Natural killer cell (primary cell): ENCODE data around the gene CD47. TPM values are rescaled to one million over a fixed set of nuclear protein-coding genes. Genes with fewer than 3 reads are reported as not detected.

Experiments used
- ATAC-seq, 3 donors: fragments of 150-1000 bp in 2 of 3; fragments of 200-7000 bp in 1 of 3; cut with Tn5 transposase; 1 replicate in 1 of 3; 2 replicates in 2 of 3; pipeline ENCODE4 v1.10.0; 2021; ENCODE audit warnings: mild to moderate bottlenecking in 2 of 3, moderate library complexity in 2 of 3
- DNase-seq, 2 donors: peaks; one replicate each; pipeline versions ENCODE4 v3.0.0 to v3.0.0-alpha.2; 2013 to 2021; ENCODE audit warnings: mixed read lengths in 1 of 2
- H3K27ac ChIP-seq: one replicate; pipeline ENCODE4 v1.5.1; 2013; ENCODE audit warnings: mild to moderate bottlenecking, low read length
- H3K27me3 ChIP-seq: one replicate; pipeline ENCODE4 v1.6.1; 2013; ENCODE audit warnings: low read length; ENCODE audit not compliant: control insufficient read depth, insufficient read depth
- H3K36me3 ChIP-seq: one replicate; pipeline ENCODE4 v1.6.1; 2013; ENCODE audit warnings: low read length; ENCODE audit not compliant: control insufficient read depth, insufficient read depth
- H3K4me1 ChIP-seq: one replicate; pipeline ENCODE4 v1.6.1; 2013; ENCODE audit warnings: low read length; ENCODE audit not compliant: control insufficient read depth, insufficient read depth
- H3K4me3 ChIP-seq: one replicate; pipeline ENCODE4 v1.5.1; 2013; ENCODE audit warnings: low read length
- H3K9me3 ChIP-seq: one replicate; pipeline ENCODE4 v1.6.1; 2013; ENCODE audit warnings: low read length; ENCODE audit not compliant: control insufficient read depth, insufficient read depth
- H3K27ac Mint-ChIP-seq, 2 donors: one replicate each; pipeline ENCODE4 v1.8.0; 2022; ENCODE audit warnings: mild to moderate bottlenecking in 2 of 2, mixed read lengths in 2 of 2, moderate library complexity in 1 of 2
- H3K27me3 Mint-ChIP-seq, 2 donors: one replicate each; pipeline ENCODE4 v1.8.0; 2022; ENCODE audit warnings: low read depth in 2 of 2, mixed read lengths in 2 of 2
- H3K36me3 Mint-ChIP-seq: one replicate; pipeline ENCODE4 v1.8.0; 2022; ENCODE audit warnings: mixed read lengths
- H3K4me1 Mint-ChIP-seq, 2 donors: one replicate each; pipeline ENCODE4 v1.8.0; 2022; ENCODE audit warnings: mixed read lengths in 2 of 2
- H3K4me3 Mint-ChIP-seq: one replicate; pipeline ENCODE4 v1.8.0; 2022; ENCODE audit warnings: mild to moderate bottlenecking, moderate library complexity, mixed read lengths
- H3K9me3 Mint-ChIP-seq, 2 donors: one replicate each; pipeline ENCODE4 v1.8.0; 2022; ENCODE audit warnings: mixed read lengths in 2 of 2
- WGBS: methylation state at CpG from one replicate; pipeline ENCODE4 v1.1.7; 2013; ENCODE audit warnings: missing lambda C conversion rate; ENCODE audit not compliant: insufficient coverage; 5-methylcytosine and 5-hydroxymethylcytosine counted together
- intact Hi-C: fragments of 100-400 bp; cut with micrococcal nuclease; formaldehyde crosslinking; loops from one replicate; pipeline ENCODE4 v1.14.2; 2022
- total RNA-seq, 4 donors: library from RNA; stranded (reverse); fragments of 120-200 nt in 1 of 4; gene quantifications; one replicate each; pipeline versions ENCODE4 v1.2.3 to v1.2.4, GENCODE V29; 2013 to 2022
- TF ChIP-seq, protein P1 (sequence below): fragments of 200-600 bp; IDR thresholded peaks from one replicate; pipeline ENCODE4 v1.8.0; 2022; ENCODE audit warnings: antibody characterized with exemption

The CD47 gene
- total RNA-seq, 3 donors from 2014 or later (not counting 1 experiment from before 2014, with no cell fraction given) = 226 to 236 (median 233) TPM

GRCh38 chr3:108062051-108062450, 28.8 kb downstream of the CD47 start:
- Histone ChIP-seq H3K4me1 (peaks cover 4% of the 10 kb centered on the region), H3K27me3 (no peaks in the 10 kb centered on the region), H3K4me3 (no peak overlapping the region), H3K27ac (no peak overlapping the region), H3K36me3 (peaks cover 72% of the 10 kb centered on the region), H3K9me3 (no peaks in the 10 kb centered on the region)
- DNase-seq (no peak), ATAC-seq (peak in 2 of 3 donors; percentile 36 to 49)
- Mint-ChIP-seq H3K4me1 (peaks cover 58 to 75% of the 10 kb centered on the region in 2 donors), H3K4me3 (no peak overlapping the region), H3K27me3 (no peaks in the 10 kb centered on the region), H3K36me3 (peaks cover 15% of the 10 kb centered on the region), H3K27ac (peak overlapping the region; percentile 56 to 70), H3K9me3 (no peaks in the 10 kb centered on the region)
- WGBS = 85% methylated on average over 1 of the region's 1 CpG
- intact Hi-C loops = loop anchor here (5.0 to 10.0 kb wide), 2 partner anchors 35 to 343 kb away; no protein-coding TSS in a partner anchor
- TF ChIP-seq, protein P1, sequence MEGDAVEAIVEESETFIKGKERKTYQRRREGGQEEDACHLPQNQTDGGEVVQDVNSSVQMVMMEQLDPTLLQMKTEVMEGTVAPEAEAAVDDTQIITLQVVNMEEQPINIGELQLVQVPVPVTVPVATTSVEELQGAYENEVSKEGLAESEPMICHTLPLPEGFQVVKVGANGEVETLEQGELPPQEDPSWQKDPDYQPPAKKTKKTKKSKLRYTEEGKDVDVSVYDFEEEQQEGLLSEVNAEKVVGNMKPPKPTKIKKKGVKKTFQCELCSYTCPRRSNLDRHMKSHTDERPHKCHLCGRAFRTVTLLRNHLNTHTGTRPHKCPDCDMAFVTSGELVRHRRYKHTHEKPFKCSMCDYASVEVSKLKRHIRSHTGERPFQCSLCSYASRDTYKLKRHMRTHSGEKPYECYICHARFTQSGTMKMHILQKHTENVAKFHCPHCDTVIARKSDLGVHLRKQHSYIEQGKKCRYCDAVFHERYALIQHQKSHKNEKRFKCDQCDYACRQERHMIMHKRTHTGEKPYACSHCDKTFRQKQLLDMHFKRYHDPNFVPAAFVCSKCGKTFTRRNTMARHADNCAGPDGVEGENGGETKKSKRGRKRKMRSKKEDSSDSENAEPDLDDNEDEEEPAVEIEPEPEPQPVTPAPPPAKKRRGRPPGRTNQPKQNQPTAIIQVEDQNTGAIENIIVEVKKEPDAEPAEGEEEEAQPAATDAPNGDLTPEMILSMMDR = no peak

GRCh38 chr3:108060331-108060730, 30.5 kb downstream of the CD47 start:
- H3K27ac ChIP-seq = no peak overlapping the region
- no peaks in the 10 kb centered on the region for H3K9me3 ChIP-seq
- peaks cover 56 to 75% of the 10 kb centered on the region in 2 donors for H3K4me1 Mint-ChIP-seq
- H3K36me3 Mint-ChIP-seq = peaks cover 7% of the 10 kb centered on the region
- 100% methylated on average over 3 of the region's 3 CpGs for WGBS
- H3K27me3 Mint-ChIP-seq = no peaks in the 10 kb centered on the region
- H3K9me3 Mint-ChIP-seq = no peaks in the 10 kb centered on the region
- no peak for DNase-seq
- no peak overlapping the region for H3K4me3 Mint-ChIP-seq
- H3K36me3 ChIP-seq = peaks cover 76% of the 10 kb centered on the region
- peak overlapping the region; percentile 56 to 57 for H3K27ac Mint-ChIP-seq
- no peak overlapping the region for H3K4me3 ChIP-seq
- peaks cover 4% of the 10 kb centered on the region for H3K4me1 ChIP-seq
- TF ChIP-seq, protein P1 = no peak
- no peaks in the 10 kb centered on the region for H3K27me3 ChIP-seq
- ATAC-seq = no peak
- intact Hi-C loops = loop anchor here (5.0 to 10.0 kb wide), 2 partner anchors 37 to 344 kb away; no protein-coding TSS in a partner anchor

DNA sequence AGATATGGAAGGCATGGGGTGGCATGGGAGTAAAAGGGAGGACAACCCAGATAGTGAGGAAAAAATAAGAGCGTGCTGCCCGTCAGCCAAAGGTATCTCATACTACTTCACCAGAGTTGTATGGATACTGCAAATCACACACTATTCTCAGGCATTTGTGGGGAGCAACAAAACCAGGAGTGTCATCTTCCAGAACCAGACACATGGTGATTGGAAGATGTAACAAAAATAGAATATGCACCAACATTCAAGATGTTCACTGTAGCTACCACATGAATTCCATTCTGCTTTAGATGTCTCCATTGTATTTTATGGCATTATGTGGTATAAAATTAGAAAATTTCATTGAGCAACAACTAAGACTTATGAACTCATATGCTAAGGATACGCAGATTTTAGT, 34.9 kb downstream of the CD47 start:
- WGBS = no CpG with 5 or more reads among the region's 3 CpGs
- Mint-ChIP-seq H3K36me3 (peaks cover 7% of the 10 kb centered on the region), H3K27me3 (no peaks in the 10 kb centered on the region), H3K9me3 (no peaks in the 10 kb centered on the region), H3K27ac (peak overlapping the region; percentile 27 to 67), H3K4me1 (peaks cover 56 to 68% of the 10 kb centered on the region in 2 donors), H3K4me3 (no peak overlapping the region)
- no peaks in the 10 kb centered on the region for H3K27me3 ChIP-seq
- H3K36me3 ChIP-seq = peaks cover 87% of the 10 kb centered on the region
- H3K4me3 ChIP-seq = no peak overlapping the region
- intact Hi-C loops = no loop called here
- no peak for ATAC-seq
- H3K4me1 ChIP-seq = peaks cover 6% of the 10 kb centered on the region
- no peak overlapping the region for H3K27ac ChIP-seq
- H3K9me3 ChIP-seq = no peaks in the 10 kb centered on the region
- TF ChIP-seq, protein P1 = no peak
- DNase-seq = no peak

- Histone ChIP-seq H3K4me1 (peaks cover 2% of the 10 kb centered on the region), H3K27me3 (no peaks in the 10 kb centered on the region), H3K4me3 (no peak overlapping the region), H3K27ac (no peak overlapping the region), H3K36me3 (peaks cover 86% of the 10 kb centered on the region), H3K9me3 (no peaks in the 10 kb centered on the region)
- H3K27ac Mint-ChIP-seq = peak overlapping the region; percentile 27 to 68
- H3K27me3 Mint-ChIP-seq = no peaks in the 10 kb centered on the region
- intact Hi-C loops = no loop called here
- no peak for DNase-seq
- no peaks in the 10 kb centered on the region for H3K9me3 Mint-ChIP-seq
- no peak overlapping the region for H3K4me3 Mint-ChIP-seq
- TF ChIP-seq, protein P1 = no peak
- peaks cover 46 to 58% of the 10 kb centered on the region in 2 donors for H3K4me1 Mint-ChIP-seq
- no CpG with 5 or more reads among the region's 2 CpGs for WGBS
- no peak for ATAC-seq
- peaks cover 4% of the 10 kb centered on the region for H3K36me3 Mint-ChIP-seq
These were observed 35.9 kb downstream of the CD47 start for GRCh38 chr3:108054935-108055334.
